Loucy (cell line): ENCODE data around the gene MUC5B.

Experiments
- H2AFZ ChIP-seq: fragments of 200-600 bp; sonication (generic); 2 replicates; pipeline ENCODE4 v1.6.0; 2016; ENCODE audit warnings: antibody characterized with exemption, mild to moderate bottlenecking, low read length, moderate library complexity
- H3F3A ChIP-seq: fragments of 200-600 bp; 2 replicates; pipeline ENCODE4 v1.6.0; 2016; ENCODE audit warnings: antibody characterized with exemption, low read depth, mild to moderate bottlenecking
- H3K27me3 ChIP-seq: fragments of 200-600 bp; sonication (generic); 2 replicates; pipeline ENCODE4 v1.6.1; 2014; ENCODE audit warnings: low read length, mild to moderate bottlenecking; ENCODE audit not compliant: insufficient read depth, poor library complexity, severe bottlenecking
- H3K36me3 ChIP-seq: fragments of 200-600 bp; sonication (generic); 2 replicates; pipeline ENCODE4 v1.6.1; 2016; ENCODE audit warnings: low read length; ENCODE audit not compliant: insufficient read depth
- H3K4me1 ChIP-seq: fragments of 200-600 bp; sonication (generic); 2 replicates; pipeline ENCODE4 v1.5.1; 2014; ENCODE audit warnings: low read length, mild to moderate bottlenecking; ENCODE audit not compliant: insufficient read depth, poor library complexity, severe bottlenecking
- H3K4me2 ChIP-seq: fragments of 200-600 bp; sonication (generic); 2 replicates; pipeline ENCODE4 v1.6.0; 2014; ENCODE audit warnings: antibody characterized with exemption, low read length, low read depth, mild to moderate bottlenecking; ENCODE audit not compliant: poor library complexity, severe bottlenecking
- H3K4me3 ChIP-seq: fragments of 200-600 bp; sonication (generic); 2 replicates; pipeline ENCODE4 v1.5.1; 2014; ENCODE audit warnings: low read length, mild to moderate bottlenecking, mixed read lengths; ENCODE audit not compliant: poor library complexity, severe bottlenecking
- H3K79me2 ChIP-seq: fragments of 200-600 bp; sonication (generic); 2 replicates; pipeline ENCODE4 v1.6.1; 2014; ENCODE audit warnings: low read length; ENCODE audit not compliant: insufficient read depth
- H3K9ac ChIP-seq: fragments of 200-600 bp; sonication (generic); 2 replicates; pipeline ENCODE4 v1.6.0; 2014; ENCODE audit warnings: mild to moderate bottlenecking, low read depth, low read length, moderate library complexity; ENCODE audit not compliant: poor library complexity, severe bottlenecking
- H3K9me2 ChIP-seq: fragments of 200-600 bp; sonication (generic); replicated peaks from 2 replicates; pipeline ENCODE4 v1.6.1; 2016; ENCODE audit warnings: low read depth, low read length, mixed read lengths
- H3K9me3 ChIP-seq: fragments of 200-600 bp; sonication (generic); 2 replicates; pipeline ENCODE4 v1.6.1; 2014; ENCODE audit warnings: mild to moderate bottlenecking, antibody characterized with exemption, low read length, low read depth; ENCODE audit not compliant: insufficient read depth
- H4K20me1 ChIP-seq: fragments of 200-600 bp; sonication (generic); 2 replicates; pipeline ENCODE4 v1.6.0; 2014; ENCODE audit warnings: antibody characterized with exemption, low read length, mild to moderate bottlenecking; ENCODE audit not compliant: insufficient read depth, poor library complexity, severe bottlenecking
- EZH2phosphoT487 ChIP-seq: fragments of 200-600 bp; IDR thresholded peaks from 2 replicates; pipeline ENCODE4 v1.6.1; 2018; ENCODE audit warnings: antibody characterized with exemption, mild to moderate bottlenecking, moderate library complexity, borderline replicate concordance
- TF ChIP-seq, protein P1 (sequence below): fragments of 200-600 bp; sonication (generic); conservative IDR thresholded peaks from 2 replicates; pipeline ENCODE4 v1.5.1; 2014; ENCODE audit warnings: mild to moderate bottlenecking, antibody characterized with exemption, low read length

Gene MUC5B

DNA sequence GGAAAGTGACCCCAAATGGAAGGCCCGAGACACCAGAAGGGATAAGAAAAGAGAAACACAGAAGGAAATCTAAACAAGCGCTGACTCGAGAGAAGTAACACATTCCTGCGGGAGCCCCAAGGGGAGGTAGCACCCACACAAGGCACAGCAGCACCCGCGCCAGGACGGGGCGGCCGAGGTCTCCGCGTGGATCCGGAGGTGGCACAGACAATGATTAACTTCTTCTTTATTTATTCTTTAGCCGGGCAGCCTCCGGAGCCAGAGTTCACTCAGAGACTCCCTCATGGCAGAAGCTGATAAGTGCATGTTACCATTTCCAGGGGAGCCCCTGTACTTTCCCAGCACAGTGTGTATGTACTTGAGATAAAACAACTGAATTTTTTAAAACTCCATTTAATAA is 81.5 kb downstream of the MUC5B start:
- Histone ChIP-seq H3K4me2 (peak overlapping the region; percentile 14), H3K27me3 (no peaks in the 10 kb centered on the region), H3K9me2 (no peaks in the 10 kb centered on the region), H3F3A (no peaks in the 10 kb centered on the region), H2AFZ (no peak overlapping the region), H3K79me2 (peaks cover 93% of the 10 kb centered on the region), H3K9me3 (no peaks in the 10 kb centered on the region), H3K4me1 (peaks cover 20% of the 10 kb centered on the region), H4K20me1 (peaks cover 52% of the 10 kb centered on the region), H3K36me3 (no peaks in the 10 kb centered on the region), H3K4me3 (no peak overlapping the region), H3K9ac (no peak overlapping the region)
- TF ChIP-seq, protein P1, sequence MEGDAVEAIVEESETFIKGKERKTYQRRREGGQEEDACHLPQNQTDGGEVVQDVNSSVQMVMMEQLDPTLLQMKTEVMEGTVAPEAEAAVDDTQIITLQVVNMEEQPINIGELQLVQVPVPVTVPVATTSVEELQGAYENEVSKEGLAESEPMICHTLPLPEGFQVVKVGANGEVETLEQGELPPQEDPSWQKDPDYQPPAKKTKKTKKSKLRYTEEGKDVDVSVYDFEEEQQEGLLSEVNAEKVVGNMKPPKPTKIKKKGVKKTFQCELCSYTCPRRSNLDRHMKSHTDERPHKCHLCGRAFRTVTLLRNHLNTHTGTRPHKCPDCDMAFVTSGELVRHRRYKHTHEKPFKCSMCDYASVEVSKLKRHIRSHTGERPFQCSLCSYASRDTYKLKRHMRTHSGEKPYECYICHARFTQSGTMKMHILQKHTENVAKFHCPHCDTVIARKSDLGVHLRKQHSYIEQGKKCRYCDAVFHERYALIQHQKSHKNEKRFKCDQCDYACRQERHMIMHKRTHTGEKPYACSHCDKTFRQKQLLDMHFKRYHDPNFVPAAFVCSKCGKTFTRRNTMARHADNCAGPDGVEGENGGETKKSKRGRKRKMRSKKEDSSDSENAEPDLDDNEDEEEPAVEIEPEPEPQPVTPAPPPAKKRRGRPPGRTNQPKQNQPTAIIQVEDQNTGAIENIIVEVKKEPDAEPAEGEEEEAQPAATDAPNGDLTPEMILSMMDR, result no peak
- TF ChIP-seq EZH2phosphoT487, result no peak

- H3K9me3 ChIP-seq, result no peaks in the 10 kb centered on the region
- peak overlapping the region; percentile 14 for H3K4me2 ChIP-seq
- no peak overlapping the region for H2AFZ ChIP-seq
- H3K27me3 ChIP-seq, result no peaks in the 10 kb centered on the region
- no peaks in the 10 kb centered on the region for H3K36me3 ChIP-seq
- peaks cover 89% of the 10 kb centered on the region for H3K79me2 ChIP-seq
- peaks cover 52% of the 10 kb centered on the region for H4K20me1 ChIP-seq
- H3K9me2 ChIP-seq, result no peaks in the 10 kb centered on the region
- H3K4me1 ChIP-seq, result peaks cover 22% of the 10 kb centered on the region
- H3F3A ChIP-seq, result no peaks in the 10 kb centered on the region
- no peak for TF ChIP-seq EZH2phosphoT487
- TF ChIP-seq, protein P1, result no peak
- no peak overlapping the region for H3K9ac ChIP-seq
- no peak overlapping the region for H3K4me3 ChIP-seq
Observed at GRCh38 chr11:1305063-1305495, 82.2 kb downstream of the MUC5B start.

DNA sequence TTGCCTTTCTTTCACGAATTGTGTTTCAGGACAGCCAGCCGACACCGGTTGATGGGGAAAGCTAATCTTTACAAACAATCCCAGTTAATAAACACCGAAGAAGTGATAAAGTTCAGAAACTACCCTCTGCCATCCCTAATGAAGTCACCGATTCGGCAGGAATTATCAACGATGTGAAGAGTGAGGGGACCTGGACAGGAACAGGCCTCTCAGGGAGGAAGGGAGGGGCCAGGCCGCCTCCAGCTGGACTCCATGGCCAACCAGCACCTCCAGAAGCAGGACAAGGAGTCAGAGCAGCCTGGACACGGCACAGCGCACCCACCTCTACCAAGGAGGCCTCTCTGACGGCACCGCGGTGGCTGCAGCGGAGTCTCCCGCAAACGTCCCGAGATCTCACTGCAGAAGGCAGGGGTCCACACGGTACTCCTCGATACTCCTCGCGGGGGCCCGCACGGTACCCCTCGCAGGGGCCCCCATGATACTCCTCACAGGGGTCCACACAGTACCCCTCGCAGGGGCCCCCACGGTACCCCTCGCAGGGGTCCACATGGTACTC is 82.7 kb downstream of the MUC5B start:
- Histone ChIP-seq H3K4me3 (no peak overlapping the region), H3F3A (no peaks in the 10 kb centered on the region), H3K9me2 (no peaks in the 10 kb centered on the region), H2AFZ (no peak overlapping the region), H3K36me3 (no peaks in the 10 kb centered on the region), H3K4me1 (peaks cover 26% of the 10 kb centered on the region), H3K9ac (no peak overlapping the region), H3K9me3 (no peaks in the 10 kb centered on the region), H3K4me2 (peak overlapping the region; percentile 34), H3K79me2 (peaks cover 90% of the 10 kb centered on the region), H3K27me3 (no peaks in the 10 kb centered on the region), H4K20me1 (peaks cover 49% of the 10 kb centered on the region)
- TF ChIP-seq, protein P1, result no peak
- no peak for TF ChIP-seq EZH2phosphoT487
